ENCODE results near the gene CCDC68.

Gene CCDC68

GRCh38 chr18:54961868-54962267 lies 2.6 kb upstream of the CCDC68 start:
- DNase-seq, result no peak

GRCh38 chr18:54961016-54961423 lies 1.8 kb upstream of the CCDC68 start:
- DNase-seq, result no peak

GRCh38 chr18:54960197-54960596 lies 936 bp upstream of the CCDC68 start:
- no peak for DNase-seq

- DNase-seq, result no peak
These were observed 1.3 kb downstream of the CCDC68 start for GRCh38 chr18:54957996-54958395.

GRCh38 chr18:54957296-54957832 lies 1.9 kb downstream of the CCDC68 start:
- no peak for DNase-seq

- no peak for DNase-seq
These were observed 2.8 kb downstream of the CCDC68 start for GRCh38 chr18:54956506-54956905.

- no peak for DNase-seq
These were observed 7.2 kb downstream of the CCDC68 start for GRCh38 chr18:54952026-54952425.

- DNase-seq, result no peak
These were observed 9.0 kb downstream of the CCDC68 start for GRCh38 chr18:54950221-54950620.

- no peak for DNase-seq
These were observed 9.7 kb downstream of the CCDC68 start for GRCh38 chr18:54949588-54949987.

GRCh38 chr18:54948350-54948837 lies 10.9 kb downstream of the CCDC68 start:
- no peak for DNase-seq

GRCh38 chr18:54947091-54947490 lies 12.2 kb downstream of the CCDC68 start:
- no peak for DNase-seq

- no peak for DNase-seq
These were observed 13.1 kb downstream of the CCDC68 start for GRCh38 chr18:54946149-54946581.

- no peak for DNase-seq
These were observed 13.6 kb downstream of the CCDC68 start for GRCh38 chr18:54945576-54946125.

- DNase-seq, result no peak
These were observed 16.7 kb downstream of the CCDC68 start for GRCh38 chr18:54942569-54942968.

- no peak for DNase-seq
These were observed 17.1 kb downstream of the CCDC68 start for GRCh38 chr18:54942144-54942543.

- DNase-seq, result no peak
These were observed 19.8 kb downstream of the CCDC68 start for GRCh38 chr18:54939361-54939917.

- DNase-seq, result no peak
These were observed 20.8 kb downstream of the CCDC68 start for GRCh38 chr18:54938506-54938905.

GRCh38 chr18:54932472-54932871 lies 26.8 kb downstream of the CCDC68 start:
- DNase-seq, result no peak

GRCh38 chr18:54931152-54931551 lies 28.1 kb downstream of the CCDC68 start:
- DNase-seq, result no peak

- DNase-seq, result no peak
These were observed 31.0 kb downstream of the CCDC68 start for GRCh38 chr18:54928236-54928635.

- no peak for DNase-seq
These were observed 32.5 kb downstream of the CCDC68 start for GRCh38 chr18:54926593-54927325.

- DNase-seq, result no peak
These were observed 34.3 kb downstream of the CCDC68 start for GRCh38 chr18:54924948-54925347.
